Measurements from ENCODE around the gene ARHGAP15. TPM values are rescaled to one million over a fixed set of nuclear protein-coding genes. Genes with fewer than 3 reads are reported as not detected.
"Not testable (repeated sequence)": the region's sequence is repeated elsewhere in the genome, so short reads cannot be mapped to it uniquely, and the experiment has no call there.

Gene ARHGAP15
- not detected in 2 replicates for total RNA-seq (2014; rRNA removed; shearing (Covaris generic); ENCODE audit: low replicate concordance)

GRCh38 chr2:143128681-143129580 is at the start of gene ARHGAP15:
TSS of gene ARHGAP15 (plus strand) at chr2:143129419.
- no peak for DNase-seq
- Histone ChIP-seq H3K4me3 (no peak within 1 kb of the TSS), H3K36me3 (no peaks in the 10 kb centered on the region), H3K27me3 (no peaks in the 10 kb centered on the region), H3K9me3 (no peaks in the 10 kb centered on the region)

DNA sequence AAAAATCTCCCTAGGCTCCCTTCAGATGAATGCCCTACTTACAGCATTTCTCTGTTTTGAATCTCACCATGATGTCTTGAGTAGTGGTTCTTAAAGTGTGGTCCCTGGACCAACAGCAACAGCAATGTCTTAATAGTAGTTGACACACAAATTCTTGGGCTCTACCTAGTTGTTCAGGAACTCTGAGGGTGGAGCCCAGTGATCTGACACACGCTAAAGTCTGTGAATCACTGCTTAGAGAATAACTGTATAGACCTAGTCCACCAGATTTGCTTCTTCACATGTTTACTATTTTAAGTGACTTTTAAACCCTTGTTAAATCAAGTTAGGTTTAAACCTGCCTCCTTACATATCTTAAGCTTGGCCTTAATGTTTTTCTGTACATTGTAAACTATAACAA is 47.6 kb upstream of the ARHGAP15 start:
- Histone ChIP-seq H3K4me3 (no peak overlapping the region), H3K9me3 (peaks cover 3% of the 10 kb centered on the region; the same call in 1 of the 2 replicates), H3K27me3 (no peaks in the 10 kb centered on the region), H3K36me3 (no peaks in the 10 kb centered on the region)
- DNase-seq, result no peak

DNA sequence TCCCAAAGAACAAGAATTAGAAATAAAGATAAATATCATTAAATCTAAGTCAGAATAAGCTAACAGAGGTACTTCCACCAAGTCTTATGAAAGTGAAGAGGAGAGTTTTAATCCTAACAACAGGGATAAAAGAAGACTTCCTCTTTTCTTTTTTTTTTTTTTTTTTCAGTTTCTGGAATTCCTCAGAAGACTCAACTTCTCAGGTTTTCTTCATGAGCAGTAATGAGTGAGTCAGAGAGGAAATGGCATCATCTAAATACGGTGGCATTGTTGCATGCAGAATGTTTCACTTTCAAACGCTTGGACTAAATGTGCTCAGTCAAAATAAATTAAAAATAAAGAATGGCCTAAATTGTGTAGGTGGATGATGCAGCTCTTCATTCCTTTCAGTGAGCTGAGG is 45.6 kb upstream of the ARHGAP15 start:
- Histone ChIP-seq H3K4me3 (no peak overlapping the region), H3K36me3 (no peaks in the 10 kb centered on the region), H3K27me3 (no peaks in the 10 kb centered on the region), H3K9me3 (peaks cover 3% of the 10 kb centered on the region; the same call in 1 of the 2 replicates)
- DNase-seq, result peak; percentile 10

- no peak for DNase-seq
- Histone ChIP-seq H3K4me3 (no peak overlapping the region), H3K27me3 (no peaks in the 10 kb centered on the region), H3K36me3 (no peaks in the 10 kb centered on the region), H3K9me3 (peaks cover 3% of the 10 kb centered on the region; the same call in 1 of the 2 replicates)
These were observed 44.8 kb upstream of the ARHGAP15 start for GRCh38 chr2:143084462-143084861.

DNA sequence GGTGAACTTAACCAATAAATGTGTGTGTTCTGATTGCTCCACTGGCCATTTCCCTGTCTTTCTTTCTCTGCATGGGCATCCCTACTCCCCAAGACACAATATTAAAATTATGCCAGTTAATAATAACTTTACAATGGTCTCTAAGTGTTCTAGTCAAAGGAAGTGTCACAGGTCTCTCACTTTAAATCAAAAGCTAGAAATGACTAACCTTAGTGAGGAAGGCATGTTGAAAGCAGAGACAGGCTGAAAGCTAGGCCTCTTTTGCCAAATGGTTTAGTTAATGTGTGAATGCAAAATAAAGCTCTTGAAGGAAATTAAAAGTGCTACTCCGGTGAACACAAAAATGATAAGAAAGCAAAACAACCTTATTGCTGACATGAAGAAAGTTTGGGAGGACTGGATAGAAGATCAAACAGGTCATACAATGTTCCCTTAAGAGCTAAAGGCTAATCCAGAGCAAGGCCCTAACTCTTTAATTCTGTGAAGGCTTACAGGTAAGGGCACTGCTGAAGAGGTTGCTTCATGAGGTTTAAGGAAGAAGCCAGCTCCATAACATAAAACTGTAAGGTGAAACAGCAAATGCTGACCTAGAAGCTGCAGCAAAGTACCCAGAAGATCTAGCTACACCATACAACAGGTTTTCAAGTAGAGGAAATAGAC is 44.0 kb upstream of the ARHGAP15 start:
- Histone ChIP-seq H3K36me3 (no peaks in the 10 kb centered on the region), H3K9me3 (peaks cover 3% of the 10 kb centered on the region; the same call in 1 of the 2 replicates), H3K4me3 (no peak overlapping the region), H3K27me3 (no peaks in the 10 kb centered on the region)
- DNase-seq, result no peak

DNA sequence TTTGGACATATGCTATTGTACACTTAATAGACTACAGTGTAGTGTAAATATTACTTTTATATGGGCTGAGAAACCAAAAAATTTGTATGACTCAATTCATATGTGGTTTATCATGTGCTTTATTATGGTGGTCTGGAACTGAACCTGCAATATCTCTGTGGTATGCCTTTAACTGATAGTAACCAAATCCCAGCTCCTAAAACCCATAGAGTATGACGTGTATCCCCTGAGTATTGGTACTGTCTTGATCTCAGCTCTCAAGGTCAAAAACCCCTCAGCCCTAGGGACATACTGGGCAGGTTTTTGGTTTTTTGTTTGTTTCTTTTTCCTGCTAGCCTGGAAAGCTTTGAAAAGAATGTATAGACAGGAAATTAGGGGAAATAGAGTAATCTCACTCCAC is 42.2 kb upstream of the ARHGAP15 start:
- no peak overlapping the region for H3K4me3 ChIP-seq

DNA sequence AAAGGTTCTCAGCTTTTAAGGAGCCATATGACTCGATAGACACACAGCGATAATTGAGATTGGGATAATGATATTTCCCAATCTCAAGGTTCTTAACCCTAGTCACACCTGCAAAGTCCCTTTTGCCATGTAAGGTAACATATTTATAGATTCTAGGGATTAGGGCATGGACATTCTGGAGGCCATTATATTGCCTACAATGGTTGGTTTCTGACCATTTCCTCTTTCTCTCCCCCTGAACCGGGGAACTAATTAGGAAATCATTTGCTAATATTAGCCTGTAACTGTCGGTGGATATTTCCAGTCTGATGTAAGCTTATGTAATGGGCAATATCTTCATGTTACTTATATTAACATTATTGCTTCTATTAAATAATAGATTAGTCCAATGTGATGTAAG is 40.8 kb upstream of the ARHGAP15 start:
- H3K4me3 ChIP-seq, result no peak overlapping the region
- DNase-seq, result no peak
- no peaks in the 10 kb centered on the region for H3K27me3 ChIP-seq
- H3K36me3 ChIP-seq, result no peaks in the 10 kb centered on the region
- no peaks in the 10 kb centered on the region for H3K9me3 ChIP-seq

More for the DNA sequence above, 42.2 kb upstream of the ARHGAP15 start:
- no peaks in the 10 kb centered on the region for H3K36me3 ChIP-seq
- H3K9me3 ChIP-seq, result peaks cover 3% of the 10 kb centered on the region; the same call in 1 of the 2 replicates
- no peak for DNase-seq
- no peaks in the 10 kb centered on the region for H3K27me3 ChIP-seq

DNA sequence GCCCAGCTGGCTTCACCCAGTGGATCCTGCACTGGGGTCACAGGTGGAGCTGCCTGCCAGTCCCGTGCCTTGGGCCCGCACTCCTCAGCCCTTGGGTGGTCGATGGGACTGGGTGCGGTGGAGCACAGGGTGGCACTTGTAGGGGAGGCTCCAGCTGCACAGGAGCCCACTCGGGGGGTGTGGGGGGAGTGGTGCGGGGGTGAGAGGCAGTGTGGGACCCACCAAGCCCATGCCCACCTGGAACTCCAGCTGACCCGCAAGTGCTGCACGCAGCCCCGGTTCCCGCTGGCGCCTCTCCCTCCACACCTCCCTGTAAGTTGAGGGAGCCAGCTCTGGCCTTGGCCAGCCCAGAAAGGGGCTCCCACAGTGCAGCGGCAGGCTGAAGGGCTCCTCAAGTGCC is 39.7 kb upstream of the ARHGAP15 start:
- H3K36me3 ChIP-seq, H3K9me3 ChIP-seq, H3K4me3 ChIP-seq, DNase-seq, H3K27me3 ChIP-seq: not testable (repeated sequence)

DNA sequence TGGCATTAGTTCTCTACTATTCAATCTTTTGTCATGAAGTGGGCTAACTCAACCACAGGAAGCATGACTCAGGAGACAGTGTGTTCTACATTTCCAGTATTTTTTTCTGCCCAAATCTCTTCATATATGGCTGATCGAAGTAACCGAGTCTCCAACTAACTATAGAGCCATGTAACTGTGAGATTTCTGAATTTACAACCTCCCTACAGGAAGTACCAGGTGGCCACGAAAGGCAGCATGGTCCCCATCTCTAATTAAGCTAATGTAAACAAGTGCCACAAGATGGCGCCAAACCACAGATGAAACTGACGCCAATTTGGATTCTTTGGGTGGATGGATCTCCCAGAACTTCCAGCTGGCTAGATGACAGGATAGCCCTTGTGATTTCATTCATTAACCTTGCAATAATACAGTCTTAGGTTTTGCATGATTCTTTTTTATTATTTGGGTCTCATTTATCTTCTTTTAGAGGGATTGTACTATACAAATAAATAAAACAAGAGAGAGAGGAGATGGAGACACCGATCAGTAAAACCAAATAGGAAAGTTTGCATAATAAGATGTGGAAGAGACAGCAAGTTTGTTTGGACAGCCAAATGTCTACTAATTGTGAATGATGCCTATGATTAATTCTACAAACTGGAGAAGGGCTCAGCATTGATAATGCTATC is 18.3 kb upstream of the ARHGAP15 start:
- Histone ChIP-seq H3K9me3 (no peaks in the 10 kb centered on the region), H3K27me3 (no peaks in the 10 kb centered on the region), H3K4me3 (no peak overlapping the region), H3K36me3 (no peaks in the 10 kb centered on the region)
- peak; percentile 33 for DNase-seq

- Histone ChIP-seq H3K9me3 (no peaks in the 10 kb centered on the region), H3K4me3 (no peak overlapping the region), H3K27me3 (no peaks in the 10 kb centered on the region), H3K36me3 (no peaks in the 10 kb centered on the region)
- no peak for DNase-seq
These were observed 12.0 kb upstream of the ARHGAP15 start for GRCh38 chr2:143117225-143117624.

GRCh38 chr2:143121079-143121478 is 8.1 kb upstream of the ARHGAP15 start:
- DNase-seq, result no peak
- Histone ChIP-seq H3K27me3 (no peaks in the 10 kb centered on the region), H3K9me3 (no peaks in the 10 kb centered on the region), H3K36me3 (no peaks in the 10 kb centered on the region), H3K4me3 (no peak overlapping the region)

- no peak overlapping the region for H3K4me3 ChIP-seq
- H3K9me3 ChIP-seq, result no peaks in the 10 kb centered on the region
- H3K27me3 ChIP-seq, result no peaks in the 10 kb centered on the region
- DNase-seq, result no peak
- H3K36me3 ChIP-seq, result no peaks in the 10 kb centered on the region
These were observed 7.3 kb upstream of the ARHGAP15 start for GRCh38 chr2:143121957-143122356.

- Histone ChIP-seq H3K36me3 (no peaks in the 10 kb centered on the region), H3K9me3 (no peaks in the 10 kb centered on the region), H3K27me3 (no peaks in the 10 kb centered on the region), H3K4me3 (no peak overlapping the region)
- no peak for DNase-seq
These were observed 5.3 kb upstream of the ARHGAP15 start for GRCh38 chr2:143123911-143124310.

- Histone ChIP-seq H3K27me3 (no peaks in the 10 kb centered on the region), H3K4me3 (no peak overlapping the region), H3K9me3 (no peaks in the 10 kb centered on the region), H3K36me3 (no peaks in the 10 kb centered on the region)
- no peak for DNase-seq
These were observed 4.8 kb upstream of the ARHGAP15 start for GRCh38 chr2:143124445-143124844.

GRCh38 chr2:143125717-143126116 is 3.5 kb upstream of the ARHGAP15 start:
- Histone ChIP-seq H3K27me3 (no peaks in the 10 kb centered on the region), H3K4me3 (no peak overlapping the region), H3K9me3 (no peaks in the 10 kb centered on the region), H3K36me3 (no peaks in the 10 kb centered on the region)
- DNase-seq, result no peak

DNA sequence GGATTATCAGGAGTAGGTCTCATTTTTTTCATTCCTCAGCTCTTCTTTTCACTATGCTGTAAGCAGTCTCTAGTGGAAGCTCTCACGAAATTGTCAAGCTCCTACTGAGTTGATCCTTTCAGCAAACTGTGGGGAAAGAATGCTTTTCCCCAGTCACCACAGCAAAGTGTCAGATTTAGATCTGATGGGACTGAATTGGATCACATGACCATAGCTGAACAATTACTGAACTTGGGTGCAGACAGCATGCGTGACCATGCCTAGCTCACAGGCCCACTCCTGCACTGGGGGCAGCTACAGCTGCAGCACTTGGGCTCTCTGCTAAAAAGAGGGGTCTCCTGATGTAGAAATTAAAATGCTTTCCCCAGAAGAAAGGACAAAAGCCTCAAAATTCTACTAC is 3.1 kb downstream of the ARHGAP15 start:
- DNase-seq, result no peak
- H3K27me3 ChIP-seq, result no peaks in the 10 kb centered on the region; the same call in 1 of the 2 replicates
- no peak overlapping the region for H3K4me3 ChIP-seq
- no peaks in the 10 kb centered on the region for H3K36me3 ChIP-seq
- H3K9me3 ChIP-seq, result no peaks in the 10 kb centered on the region

- no peaks in the 10 kb centered on the region for H3K36me3 ChIP-seq
- no peaks in the 10 kb centered on the region for H3K9me3 ChIP-seq
- no peak overlapping the region for H3K4me3 ChIP-seq
- H3K27me3 ChIP-seq, result peaks cover 3% of the 10 kb centered on the region; the same call in 1 of the 2 replicates
- DNase-seq, result no peak
These were observed 4.6 kb downstream of the ARHGAP15 start for GRCh38 chr2:143133783-143134182.
